ENCODE results near the gene THRB. TPM values are rescaled to one million over a fixed set of nuclear protein-coding genes. Genes with fewer than 3 reads are reported as not detected.

The THRB gene
- total RNA-seq, 4 donors from 2014 or later, result 29.2 to 38.5 (median 36.3) TPM

DNA sequence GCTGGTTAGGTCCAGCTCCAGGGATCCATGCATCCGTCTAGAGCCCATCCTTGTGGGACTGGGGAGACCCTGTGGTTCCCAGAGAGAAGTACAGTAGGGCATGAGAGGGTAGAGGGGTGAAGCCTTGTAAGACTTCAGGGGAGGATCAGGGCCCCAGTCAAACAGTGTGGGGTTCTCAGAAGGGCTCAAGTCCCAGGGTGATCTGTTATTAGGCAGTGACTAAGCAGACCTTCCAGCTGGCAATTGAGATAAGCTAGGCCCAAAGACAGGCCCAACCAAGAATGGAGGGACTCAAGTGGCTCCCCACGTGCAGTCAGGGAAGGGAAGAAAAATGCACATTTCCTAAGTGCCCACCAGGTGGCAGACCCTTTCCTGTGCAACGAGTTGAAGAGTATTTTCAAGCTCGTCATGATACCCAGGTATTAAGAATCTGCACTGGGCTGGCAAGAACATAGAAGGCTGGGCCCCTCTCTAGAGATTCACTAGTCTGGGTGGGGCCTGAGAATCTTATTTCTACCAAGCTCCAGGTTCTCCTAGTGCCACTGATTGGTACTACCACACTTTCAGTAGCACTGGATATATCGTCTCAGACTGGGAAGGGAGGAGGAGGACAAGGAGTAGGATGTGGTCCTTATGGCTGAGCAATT, 308.8 kb downstream of the THRB start:
- TF ChIP-seq, protein P1, sequence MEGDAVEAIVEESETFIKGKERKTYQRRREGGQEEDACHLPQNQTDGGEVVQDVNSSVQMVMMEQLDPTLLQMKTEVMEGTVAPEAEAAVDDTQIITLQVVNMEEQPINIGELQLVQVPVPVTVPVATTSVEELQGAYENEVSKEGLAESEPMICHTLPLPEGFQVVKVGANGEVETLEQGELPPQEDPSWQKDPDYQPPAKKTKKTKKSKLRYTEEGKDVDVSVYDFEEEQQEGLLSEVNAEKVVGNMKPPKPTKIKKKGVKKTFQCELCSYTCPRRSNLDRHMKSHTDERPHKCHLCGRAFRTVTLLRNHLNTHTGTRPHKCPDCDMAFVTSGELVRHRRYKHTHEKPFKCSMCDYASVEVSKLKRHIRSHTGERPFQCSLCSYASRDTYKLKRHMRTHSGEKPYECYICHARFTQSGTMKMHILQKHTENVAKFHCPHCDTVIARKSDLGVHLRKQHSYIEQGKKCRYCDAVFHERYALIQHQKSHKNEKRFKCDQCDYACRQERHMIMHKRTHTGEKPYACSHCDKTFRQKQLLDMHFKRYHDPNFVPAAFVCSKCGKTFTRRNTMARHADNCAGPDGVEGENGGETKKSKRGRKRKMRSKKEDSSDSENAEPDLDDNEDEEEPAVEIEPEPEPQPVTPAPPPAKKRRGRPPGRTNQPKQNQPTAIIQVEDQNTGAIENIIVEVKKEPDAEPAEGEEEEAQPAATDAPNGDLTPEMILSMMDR (IDR thresholded peaks at IDR 0.05; ENCODE audit: low read depth), result no peak

DNA sequence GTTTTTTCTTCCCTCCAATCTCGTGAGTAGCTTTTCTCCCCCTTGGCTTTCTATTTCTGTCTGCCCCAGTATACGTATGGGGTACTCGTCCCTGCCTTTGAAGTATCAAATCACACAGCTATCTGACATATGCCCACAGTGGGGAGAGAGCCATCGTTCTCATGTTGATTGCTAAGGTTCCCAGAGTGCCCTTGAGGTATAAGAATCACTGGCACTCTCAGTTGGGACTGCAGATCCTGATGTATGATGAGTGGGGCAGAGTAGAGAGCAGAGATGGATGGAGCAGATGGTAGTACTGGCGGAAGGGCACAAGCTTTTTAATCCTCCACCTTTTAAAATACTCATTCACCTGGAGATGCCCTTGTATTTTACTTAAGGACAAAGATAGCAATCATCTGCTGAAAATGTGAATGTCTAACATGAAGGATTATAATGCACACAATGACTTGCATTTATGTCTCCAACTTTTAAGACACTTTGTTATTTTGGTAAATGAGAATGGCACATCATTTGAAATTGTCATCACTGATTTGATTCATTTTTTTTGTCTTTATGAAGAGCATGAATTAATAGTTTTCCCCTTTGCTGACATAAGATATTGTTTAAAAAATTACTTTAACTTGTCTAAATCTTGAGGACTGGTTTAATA, 310.0 kb downstream of the THRB start:
- TF ChIP-seq, protein P1 (IDR thresholded peaks at IDR 0.05; ENCODE audit: low read depth), result no peak

DNA sequence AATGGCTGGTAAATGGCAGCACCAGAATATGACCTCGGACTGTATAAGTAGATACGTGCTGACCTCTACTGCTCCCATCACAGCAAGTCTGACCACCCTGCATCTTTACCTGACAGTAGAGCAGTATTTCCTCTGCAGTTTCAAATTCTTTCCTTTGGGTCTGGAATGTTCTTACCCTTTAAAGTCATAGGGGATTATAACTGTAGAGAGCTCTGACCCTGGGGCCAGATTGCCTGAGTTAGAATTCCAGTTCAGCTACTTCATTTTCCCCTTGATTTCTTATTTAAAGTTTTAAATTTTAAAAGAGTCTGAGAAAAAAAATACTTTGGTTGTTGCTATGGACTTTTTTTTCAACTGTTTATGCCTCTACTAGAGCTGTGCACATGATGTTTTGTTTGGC, 311.9 kb downstream of the THRB start:
- TF ChIP-seq, protein P1 (IDR thresholded peaks at IDR 0.05; ENCODE audit: low read depth), result no peak

DNA sequence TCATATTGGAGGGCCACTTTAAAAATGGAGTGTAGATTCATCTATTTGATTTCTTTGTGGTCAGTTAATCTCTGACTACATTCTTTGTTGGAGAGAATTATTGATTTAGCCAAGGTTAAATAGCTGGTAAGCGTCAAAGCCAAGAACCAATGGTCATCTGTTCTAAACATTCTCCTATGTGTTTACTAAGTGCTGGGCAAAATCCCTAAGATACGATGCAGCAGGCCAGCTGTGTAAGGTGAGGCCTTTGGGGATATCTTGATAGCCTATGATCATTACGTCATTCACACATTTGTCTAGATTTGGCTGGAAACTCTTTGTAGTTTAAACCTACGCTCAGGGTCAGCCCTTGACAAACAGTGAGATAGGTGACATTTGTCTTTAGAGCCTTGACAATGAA, 313.4 kb downstream of the THRB start:
- TF ChIP-seq, protein P1 (IDR thresholded peaks at IDR 0.05; ENCODE audit: low read depth), result no peak

DNA sequence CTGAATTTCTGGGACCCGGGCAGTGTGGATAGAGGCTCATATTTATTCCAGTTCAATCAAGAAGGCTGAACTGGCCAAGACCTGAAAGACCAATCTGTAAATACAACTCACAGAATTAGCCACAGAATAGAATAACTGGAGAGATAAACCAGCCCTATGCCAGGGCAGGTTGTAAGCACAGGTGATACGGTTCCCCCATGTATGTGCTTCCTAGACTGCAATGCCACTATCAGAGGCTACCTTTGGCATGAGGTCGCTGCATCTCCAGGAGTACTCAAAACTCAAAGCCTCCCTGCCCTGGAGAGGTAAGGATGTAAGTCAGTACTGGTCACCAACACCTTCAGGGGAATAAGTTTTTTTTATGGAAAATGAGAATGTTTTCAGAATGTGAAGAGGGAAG, 314.0 kb downstream of the THRB start:
- TF ChIP-seq, protein P1 (IDR thresholded peaks at IDR 0.05; ENCODE audit: low read depth), result no peak

DNA sequence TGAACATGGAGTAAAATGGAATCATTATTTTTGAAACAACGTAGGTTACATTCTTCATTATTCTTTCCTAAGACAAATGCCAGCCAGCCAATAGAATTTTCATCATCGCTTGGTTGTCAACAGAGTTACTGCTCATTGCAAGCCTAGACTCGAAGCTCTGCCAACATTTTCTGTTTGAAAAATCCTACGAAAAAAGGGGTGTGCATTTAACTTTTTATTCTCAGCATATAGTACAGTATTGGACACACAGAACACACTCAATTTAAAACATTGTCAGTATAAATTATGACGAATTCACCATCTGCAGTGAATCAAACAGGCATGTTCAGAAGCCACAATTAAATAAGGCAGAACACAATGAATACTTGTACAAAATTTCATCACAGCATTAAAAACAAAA, 317.4 kb downstream of the THRB start:
- TF ChIP-seq, protein P1 (IDR thresholded peaks at IDR 0.05; ENCODE audit: low read depth), result no peak

DNA sequence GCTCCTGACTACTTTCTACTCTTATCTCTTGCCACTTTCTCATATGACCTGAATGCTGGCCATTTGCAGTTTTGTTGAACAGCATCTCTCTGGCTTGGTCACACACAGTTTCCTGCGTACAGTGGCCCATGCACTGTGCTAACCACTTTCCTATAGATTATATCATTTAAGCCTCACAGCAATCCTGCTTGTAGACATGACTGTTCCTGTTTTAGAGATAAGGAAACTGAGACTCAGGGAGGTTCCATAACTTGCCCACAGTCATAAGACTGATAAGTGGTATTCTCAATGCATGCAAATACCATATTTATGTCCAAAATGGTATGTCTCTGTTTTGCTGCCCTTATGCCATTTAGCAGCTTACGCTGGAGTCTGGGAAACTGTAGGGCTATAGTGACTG, 320.0 kb downstream of the THRB start:
- TF ChIP-seq, protein P1 (IDR thresholded peaks at IDR 0.05; ENCODE audit: low read depth), result no peak

Data from subcutaneous adipose tissue (tissue), 4 donors.